K562 (cell line): ENCODE measurements around the gene DCTN5. TPM values are rescaled to one million over a fixed set of nuclear protein-coding genes. Genes with fewer than 3 reads are reported as not detected.

Source experiments
- ATAC-seq: fragments of 200-7000 bp; cut with Tn5 transposase; 3 replicates; pipeline ENCODE4 v1.9.1; 2020; ENCODE audit warnings: moderate library complexity
- BruUV-seq: library from RNA; stranded (reverse); fragments of 400-500 nt; replicated peaks from 2 replicates; lab custom pipeline; 2021; lab: Mats Ljungman, UMichigan
- CTCF ChIA-PET: fragments of 300-600 bp; formaldehyde crosslinking; extraction: SDS; loops from one replicate; lab custom pipeline; 2021; ENCODE audit warnings: low intra/inter-chr PET ratio; lab: Yijun Ruan, JAX
- POLR2A ChIA-PET: fragments of 300-600, 350-650 bp; sonication (Branson Sonifier 250); formaldehyde crosslinking; extraction: SDS; loops from one replicate; lab custom pipeline; 2021; ENCODE audit warnings: antibody characterized with exemption, inconsistent platforms; lab: Yijun Ruan, JAX
- DNase-seq, 4 experiments: peaks; one replicate each; pipeline versions ENCODE4 v3.0.0 to v3.0.0-alpha.2; 2011 to 2018; ENCODE audit warnings: low spot score in 3 of 4, mixed read lengths in 3 of 4; ENCODE audit errors: extremely low read depth in 1 of 4
- FAIRE-seq: peaks from 2 replicates; lab custom pipeline; 2011; peaks lifted over from hg19 to GRCh38; lab: Jason Lieb, UNC
- H2AFZ ChIP-seq: 2 replicates; pipeline ENCODE4 v1.6.0; 2011; ENCODE audit warnings: low read depth, low read length, control low read depth, inconsistent platforms
- H3K27ac ChIP-seq: fragments of 200-600 bp; 3 replicates; pipeline ENCODE4 v1.8.0; 2011; ENCODE audit warnings: low read depth, mild to moderate bottlenecking, control low read depth, inconsistent platforms, low read length, moderate library complexity, mixed read lengths; ENCODE audit errors: extremely low read depth
- H3K27me3 ChIP-seq, 2 experiments: fragments of 300-600 bp in 1 of 2; 2 replicates in 1 of 2; 3 replicates in 1 of 2; pipeline versions ENCODE4 v1.6.0 to v1.8.0; 2011; ENCODE audit warnings: inconsistent platforms in 2 of 2, low read length in 2 of 2, mild to moderate bottlenecking in 1 of 2, mixed read lengths in 1 of 2, moderate library complexity in 1 of 2; ENCODE audit not compliant: control insufficient read depth in 2 of 2, insufficient read depth in 2 of 2
- H3K36me3 ChIP-seq: fragments of 300-600 bp; 3 replicates; pipeline ENCODE4 v1.8.0; 2011; ENCODE audit warnings: mild to moderate bottlenecking, low read length, inconsistent platforms; ENCODE audit not compliant: control insufficient read depth, insufficient read depth
- H3K4me1 ChIP-seq, 2 experiments: fragments of 200-600 bp in 1 of 2; replicated peaks in 1 of 2; 2 replicates in 1 of 2; 3 replicates in 1 of 2; pipeline versions ENCODE4 v1.5.1 to v1.8.0; 2011; ENCODE audit warnings: inconsistent platforms in 2 of 2, low read length in 2 of 2, mild to moderate bottlenecking in 1 of 2, mixed read lengths in 1 of 2, moderate library complexity in 1 of 2; ENCODE audit not compliant: control insufficient read depth in 2 of 2, insufficient read depth in 2 of 2
- H3K4me2 ChIP-seq: 2 replicates; pipeline ENCODE4 v1.6.1; 2011; ENCODE audit warnings: low read length, control low read depth, inconsistent platforms, mixed read lengths; ENCODE audit not compliant: insufficient read depth
- H3K4me3 ChIP-seq: fragments of 200-600 bp; sonication (generic), shearing (Covaris generic); 2 replicates; pipeline ENCODE4 v1.5.1; 2016; ENCODE audit warnings: control low read depth, inconsistent platforms
- H3K79me2 ChIP-seq: fragments of 200-600 bp; 3 replicates; pipeline ENCODE4 v1.8.0; 2011; ENCODE audit warnings: low read length, inconsistent platforms; ENCODE audit not compliant: control insufficient read depth, insufficient read depth
- H3K9ac ChIP-seq, 2 experiments: 2 replicates each; pipeline versions ENCODE4 v1.6.0 to v1.6.1; 2011; ENCODE audit warnings: low read depth in 2 of 2, low read length in 2 of 2, control low read depth in 1 of 2, inconsistent platforms in 1 of 2, mild to moderate bottlenecking in 1 of 2, mixed read lengths in 1 of 2; ENCODE audit not compliant: insufficient read depth in 1 of 2
- H3K9me1 ChIP-seq: one replicate; pipeline ENCODE4 v1.6.0; 2011; ENCODE audit warnings: inconsistent platforms, mild to moderate bottlenecking, low read length, moderate library complexity; ENCODE audit not compliant: control insufficient read depth, insufficient read depth
- H3K9me3 ChIP-seq: replicated peaks from 2 replicates; pipeline ENCODE4 v1.5.1; 2011; ENCODE audit warnings: low read depth, low read length, inconsistent platforms; ENCODE audit not compliant: control insufficient read depth, insufficient read depth
- H4K20me1 ChIP-seq: replicated peaks from 2 replicates; pipeline ENCODE4 v1.6.1; 2011; ENCODE audit warnings: low read length, inconsistent platforms, mixed read lengths; ENCODE audit not compliant: control insufficient read depth, insufficient read depth
- ATF1 ChIP-seq, 2 experiments: fragments of 450-650 bp in 1 of 2; IDR thresholded peaks; 2 replicates each; pipeline ENCODE4 v1.6.1; 2016; ENCODE audit warnings: missing compliant biosample characterization in 1 of 2, missing genetic modification characterization in 1 of 2
- ATF7 ChIP-seq: fragments of 450-650 bp; IDR thresholded peaks from 2 replicates; pipeline ENCODE4 v1.7.1; 2014; ENCODE audit warnings: mild to moderate bottlenecking, moderate library complexity
- CEBPB ChIP-seq: fragments of 450-650 bp; IDR thresholded peaks from 2 replicates; pipeline ENCODE4 v1.6.1; 2016; ENCODE audit warnings: missing genetic modification characterization, missing compliant biosample characterization
- CREM ChIP-seq: IDR thresholded peaks from 2 replicates; pipeline ENCODE4 v1.6.1; 2014; ENCODE audit warnings: antibody characterized with exemption, low read depth
- KDM4B ChIP-seq, 2 experiments: fragments of 450-650 bp in 1 of 2; sonication (generic) in 1 of 2; IDR thresholded peaks; 2 replicates each; pipeline ENCODE4 v1.6.1; 2016 to 2017; ENCODE audit warnings: borderline replicate concordance in 2 of 2, antibody characterized with exemption in 1 of 2, low read depth in 1 of 2, mild to moderate bottlenecking in 1 of 2
- L3MBTL2 ChIP-seq: fragments of 450-650 bp; IDR thresholded peaks from 2 replicates; pipeline ENCODE4 v1.6.1; 2016; ENCODE audit warnings: mild to moderate bottlenecking, moderate library complexity
- MEIS2 ChIP-seq: fragments of 450-650 bp; IDR thresholded peaks from 2 replicates; pipeline ENCODE4 v1.6.1; 2014; ENCODE audit warnings: mild to moderate bottlenecking; ENCODE audit not compliant: partially characterized antibody
- POLR2H ChIP-seq: IDR thresholded peaks from 2 replicates; pipeline ENCODE4 v1.6.1; 2016; ENCODE audit warnings: missing genetic modification characterization, low read depth, mild to moderate bottlenecking, control low read depth, missing compliant biosample characterization, moderate library complexity
- TAF15 ChIP-seq: fragments of 200-400 bp; formaldehyde crosslinking; IDR thresholded peaks from 2 replicates; pipeline ENCODE4 v1.6.1; 2017; ENCODE audit warnings: mild to moderate bottlenecking, low read depth, low read length, moderate library complexity
- ZNF589 ChIP-seq: fragments of 200-800 bp; sonication (Bioruptor generic); IDR thresholded peaks from 2 replicates; pipeline ENCODE4 v1.6.1; 2016; ENCODE audit warnings: low read depth, missing genetic modification characterization, missing compliant biosample characterization
- WGBS: fragments of 100-300 bp; shearing (Covaris generic); methylation state at CpG from one replicate; pipeline ENCODE4 v1.1.6; 2016; ENCODE audit warnings: low coverage, mixed read lengths; ENCODE audit not compliant: insufficient coverage; ENCODE audit errors: missing lambda C conversion rate; 5-methylcytosine and 5-hydroxymethylcytosine counted together
- in situ Hi-C: fragments of 300-500 bp; cut with MboI; formaldehyde crosslinking; loops from 4 replicates; pipeline ENCODE4 v1.15.0; 2018; ENCODE audit warnings: inconsistent platforms, mixed read lengths
- intact Hi-C: fragments of 100-400 bp; cut with micrococcal nuclease; formaldehyde crosslinking; loops from 2 replicates; pipeline ENCODE4 v1.14.2; 2022
- polyA plus RNA-seq, 8 experiments: library from polyadenylated mRNA; depleted of rRNA in 4 of 8; stranded (reverse) in 5 of 8; unstranded in 3 of 8; fragments of >200 nt; fragmentation: Nextera tagmentation in 2 of 8; fragmentation: Illumina TruSeq in 1 of 8; extraction: Ambion mirVana in 2 of 8; extraction: Trizol in 1 of 8; gene quantifications; 2 replicates each; pipeline versions ENCODE4 v1.2.1 to v1.2.3, GENCODE V29; 2011 to 2014; ENCODE audit warnings: inconsistent platforms in 1 of 8, missing spikeins in 1 of 8
- total RNA-seq, 7 experiments: library from RNA; depleted of rRNA in 6 of 7; stranded (reverse); fragments of >200 nt in 6 of 7; fragmentation: Illumina TruSeq in 2 of 7; extraction: Trizol in 2 of 7; gene quantifications; 2 replicates each; pipeline versions ENCODE4 v1.2.1 to v1.2.3, GENCODE V29; 2011 to 2021; ENCODE audit warnings: low replicate concordance in 1 of 7
- TF ChIP-seq, protein P1 (sequence below), 2 experiments: fragments of 450-650 bp in 1 of 2; sonication (generic) in 1 of 2; formaldehyde crosslinking in 1 of 2; IDR thresholded peaks in 1 of 2; conservative IDR thresholded peaks in 1 of 2; 2 replicates each; pipeline versions ENCODE4 v1.6.1 to v1.8.1; 2016 to 2023; ENCODE audit warnings: mild to moderate bottlenecking in 2 of 2, moderate library complexity in 2 of 2, inconsistent platforms in 1 of 2, missing genetic modification reagents in 1 of 2
- TF ChIP-seq, protein P2 (sequence below), 3 experiments: IDR thresholded peaks in 2 of 3; conservative IDR thresholded peaks in 1 of 3; 2 replicates each; pipeline ENCODE4 v1.5.1; 2011 to 2012; ENCODE audit warnings: low read length in 3 of 3, mild to moderate bottlenecking in 3 of 3, control low read depth in 2 of 3, improper control_type of control experiment in 1 of 3, inconsistent platforms in 1 of 3, low read depth in 1 of 3, mixed read lengths in 1 of 3, moderate library complexity in 1 of 3; ENCODE audit not compliant: insufficient read depth in 2 of 3
- TF ChIP-seq, protein P3 (sequence below): fragments of 450-650 bp; IDR thresholded peaks from 2 replicates; pipeline ENCODE4 v1.7.0; 2016; ENCODE audit warnings: borderline replicate concordance
- TF ChIP-seq, protein P4 (sequence below): fragments of 450-650 bp; IDR thresholded peaks from 2 replicates; pipeline ENCODE4 v1.6.1; 2016

Gene DCTN5
- total and polyA plus RNA-seq, 9 of the 15 experiments (the other 6 are each of a cell fraction or from before 2014, with no cell fraction given) = 35.8 to 149 (median 75.9) TPM

DNA sequence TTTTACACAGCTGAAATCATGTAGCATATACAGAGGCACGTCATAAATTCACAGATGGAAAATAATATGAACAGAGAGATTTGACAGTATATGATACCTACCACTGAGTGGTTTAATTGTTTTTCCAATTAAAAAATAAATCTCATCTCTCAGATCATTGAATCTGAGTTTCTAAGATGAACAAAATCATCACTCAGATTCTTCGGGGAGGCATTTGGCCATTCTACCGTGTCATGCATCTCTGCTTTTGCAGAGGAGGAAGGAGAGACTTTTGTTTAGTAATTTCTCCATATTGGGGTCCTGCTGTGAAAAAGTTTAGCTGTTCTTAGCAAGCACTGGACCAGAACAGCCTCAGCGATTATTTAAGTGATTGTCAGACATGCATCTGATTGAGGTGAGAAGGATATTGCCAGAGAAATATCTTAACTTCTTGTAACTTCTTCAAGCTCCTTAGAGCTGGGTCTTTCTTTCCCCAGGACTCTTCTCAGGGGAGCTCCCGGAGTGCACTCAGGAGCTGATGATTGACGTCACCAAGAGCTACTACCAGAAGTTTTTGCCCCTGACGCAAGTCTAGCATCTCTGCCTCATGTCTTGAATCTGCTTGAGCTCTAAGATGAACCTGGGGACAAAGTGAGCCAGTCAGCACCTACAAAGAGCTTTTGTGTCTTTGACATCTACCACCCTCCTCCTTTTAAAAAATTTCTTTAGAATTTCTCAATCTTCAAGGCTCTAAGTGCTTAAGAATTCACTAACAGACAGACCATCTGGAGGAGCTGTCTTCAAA lies 25.5 kb downstream of the DCTN5 start:
- peak overlapping the region; percentile 57; the same call in 1 of the 2 replicates for H3K4me2 ChIP-seq
- TF ChIP-seq TAF15 = no peak
- TF ChIP-seq, protein P1, sequence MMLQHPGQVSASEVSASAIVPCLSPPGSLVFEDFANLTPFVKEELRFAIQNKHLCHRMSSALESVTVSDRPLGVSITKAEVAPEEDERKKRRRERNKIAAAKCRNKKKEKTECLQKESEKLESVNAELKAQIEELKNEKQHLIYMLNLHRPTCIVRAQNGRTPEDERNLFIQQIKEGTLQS (IDR thresholded peaks at IDR 0.05) = peak; percentile 47
- TF ChIP-seq, protein P1 (CRISPR knock-in tag; conservative IDR thresholded peaks at IDR 0.05) = no peak
- TF ChIP-seq, protein P2, sequence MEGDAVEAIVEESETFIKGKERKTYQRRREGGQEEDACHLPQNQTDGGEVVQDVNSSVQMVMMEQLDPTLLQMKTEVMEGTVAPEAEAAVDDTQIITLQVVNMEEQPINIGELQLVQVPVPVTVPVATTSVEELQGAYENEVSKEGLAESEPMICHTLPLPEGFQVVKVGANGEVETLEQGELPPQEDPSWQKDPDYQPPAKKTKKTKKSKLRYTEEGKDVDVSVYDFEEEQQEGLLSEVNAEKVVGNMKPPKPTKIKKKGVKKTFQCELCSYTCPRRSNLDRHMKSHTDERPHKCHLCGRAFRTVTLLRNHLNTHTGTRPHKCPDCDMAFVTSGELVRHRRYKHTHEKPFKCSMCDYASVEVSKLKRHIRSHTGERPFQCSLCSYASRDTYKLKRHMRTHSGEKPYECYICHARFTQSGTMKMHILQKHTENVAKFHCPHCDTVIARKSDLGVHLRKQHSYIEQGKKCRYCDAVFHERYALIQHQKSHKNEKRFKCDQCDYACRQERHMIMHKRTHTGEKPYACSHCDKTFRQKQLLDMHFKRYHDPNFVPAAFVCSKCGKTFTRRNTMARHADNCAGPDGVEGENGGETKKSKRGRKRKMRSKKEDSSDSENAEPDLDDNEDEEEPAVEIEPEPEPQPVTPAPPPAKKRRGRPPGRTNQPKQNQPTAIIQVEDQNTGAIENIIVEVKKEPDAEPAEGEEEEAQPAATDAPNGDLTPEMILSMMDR (IDR thresholded peaks at IDR 0.05 in 2 of 3, conservative IDR thresholded peaks at IDR 0.05 in 1 of 3; ENCODE audit: insufficient read depth in 2 of 3, low read depth in 1 of 3, low read length in 3 of 3) = 0 out of 6 replicates have a peak, but pooled peaks of 1 of the 3 experiments have one; percentile 8
- peak; percentile 74 for TF ChIP-seq MEIS2
- TF ChIP-seq CREM = peak; percentile 32; the same call in 1 of the 2 replicates
- TF ChIP-seq POLR2H (tag) = no peak
- TF ChIP-seq KDM4B (IDR thresholded peaks at IDR 0.05; ENCODE audit: borderline replicate concordance in 2 of 2, low read depth in 1 of 2) = no peak
- peak; percentile 68 for TF ChIP-seq ATF7
- peak; percentile 13; the same call in 1 of the 2 replicates for TF ChIP-seq L3MBTL2
- TF ChIP-seq CEBPB (tag) = peak; percentile 70
- TF ChIP-seq ATF1 (CRISPR knock-in tag; IDR thresholded peaks at IDR 0.05) = no peak
- peak; percentile 70 for TF ChIP-seq ATF1 (tag; IDR thresholded peaks at IDR 0.05)
- TF ChIP-seq, protein P3, sequence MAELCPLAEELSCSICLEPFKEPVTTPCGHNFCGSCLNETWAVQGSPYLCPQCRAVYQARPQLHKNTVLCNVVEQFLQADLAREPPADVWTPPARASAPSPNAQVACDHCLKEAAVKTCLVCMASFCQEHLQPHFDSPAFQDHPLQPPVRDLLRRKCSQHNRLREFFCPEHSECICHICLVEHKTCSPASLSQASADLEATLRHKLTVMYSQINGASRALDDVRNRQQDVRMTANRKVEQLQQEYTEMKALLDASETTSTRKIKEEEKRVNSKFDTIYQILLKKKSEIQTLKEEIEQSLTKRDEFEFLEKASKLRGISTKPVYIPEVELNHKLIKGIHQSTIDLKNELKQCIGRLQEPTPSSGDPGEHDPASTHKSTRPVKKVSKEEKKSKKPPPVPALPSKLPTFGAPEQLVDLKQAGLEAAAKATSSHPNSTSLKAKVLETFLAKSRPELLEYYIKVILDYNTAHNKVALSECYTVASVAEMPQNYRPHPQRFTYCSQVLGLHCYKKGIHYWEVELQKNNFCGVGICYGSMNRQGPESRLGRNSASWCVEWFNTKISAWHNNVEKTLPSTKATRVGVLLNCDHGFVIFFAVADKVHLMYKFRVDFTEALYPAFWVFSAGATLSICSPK = no peak
- TF ChIP-seq ZNF589 (CRISPR knock-in tag) = 0 out of 2 replicates have a peak, but pooled peaks have one; percentile 46
- TF ChIP-seq, protein P4, sequence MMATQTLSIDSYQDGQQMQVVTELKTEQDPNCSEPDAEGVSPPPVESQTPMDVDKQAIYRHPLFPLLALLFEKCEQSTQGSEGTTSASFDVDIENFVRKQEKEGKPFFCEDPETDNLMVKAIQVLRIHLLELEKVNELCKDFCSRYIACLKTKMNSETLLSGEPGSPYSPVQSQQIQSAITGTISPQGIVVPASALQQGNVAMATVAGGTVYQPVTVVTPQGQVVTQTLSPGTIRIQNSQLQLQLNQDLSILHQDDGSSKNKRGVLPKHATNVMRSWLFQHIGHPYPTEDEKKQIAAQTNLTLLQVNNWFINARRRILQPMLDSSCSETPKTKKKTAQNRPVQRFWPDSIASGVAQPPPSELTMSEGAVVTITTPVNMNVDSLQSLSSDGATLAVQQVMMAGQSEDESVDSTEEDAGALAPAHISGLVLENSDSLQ = peak; percentile 70

More for the DNA sequence above, 25.5 kb downstream of the DCTN5 start:
- Histone ChIP-seq H3K9me3 (no peaks in the 10 kb centered on the region), H3K27ac (peak overlapping the region; percentile 53), H3K36me3 (peaks cover 94% of the 10 kb centered on the region), H3K4me1 (peaks cover 4 to 24% of the 10 kb centered on the region in 2 experiments; a peak in 3 of 5 replicates), H3K79me2 (no peaks in the 10 kb centered on the region), H3K27me3 (no peaks in the 10 kb centered on the region), H3K9me1 (no peaks in the 10 kb centered on the region), H2AFZ (peak overlapping the region; percentile 22; the same call in 1 of the 2 replicates), H3K9ac (peak overlapping the region in 1 of 2 experiments; percentile 9; a peak in 1 of 4 replicates), H4K20me1 (peaks cover 10% of the 10 kb centered on the region; the same call in 1 of the 2 replicates), H3K4me3 (no peak overlapping the region)
- in situ Hi-C loops (no loop called here), intact Hi-C loops (no loop called here)
- WGBS = 28% methylated on average over 7 of the region's 7 CpGs
- FAIRE-seq (no peak), ATAC-seq (peak; percentile 76), DNase-seq (peak in 1 of 4 experiments; percentile 38)
- no TSS peak for BruUV-seq
- ChIA-PET POLR2A (interaction anchor here (0.9 to 4.0 kb wide), 6 partner anchors 11 to 109 kb away, joined by 3 to 66 read pairs (median 4); partner anchors contain the start of genes PLK1 and UBFD1), CTCF (no interaction called here)
